ENCODE data around the gene SOCS7. TPM values are rescaled to one million over a fixed set of nuclear protein-coding genes. Genes with fewer than 3 reads are reported as not detected.

Gene SOCS7
- total RNA-seq, 1 donor from 2014 or later: 19.0 TPM

- FAIRE-seq: no peak
Measured at GRCh38 chr17:38420518-38420917, 68.9 kb downstream of the SOCS7 start.

GRCh38 chr17:38421171-38421841 is 69.7 kb downstream of the SOCS7 start:
- FAIRE-seq (no peak), DNase-seq (ENCODE audit: low read depth) (no peak)
- Histone ChIP-seq H3K36me3 (ENCODE audit: control insufficient read depth, insufficient read depth, low read length) (no peaks in the 10 kb centered on the region), H3K27me3 (ENCODE audit: control insufficient read depth, insufficient read depth, low read length) (peaks cover 27% of the 10 kb centered on the region), H3K4me3 (ENCODE audit: low read depth, low read length) (no peak overlapping the region)
- TF ChIP-seq CTCF (IDR thresholded peaks at IDR 0.05; ENCODE audit: insufficient read depth, low read length, severe bottlenecking): no peak

More at GRCh38 chr17:38420518-38420917, 68.9 kb downstream of the SOCS7 start:
- no peak for DNase-seq (ENCODE audit: low read depth)
- Histone ChIP-seq H3K27me3 (ENCODE audit: control insufficient read depth, insufficient read depth, low read length) (peaks cover 27% of the 10 kb centered on the region), H3K36me3 (ENCODE audit: control insufficient read depth, insufficient read depth, low read length) (no peaks in the 10 kb centered on the region), H3K4me3 (ENCODE audit: low read depth, low read length) (no peak overlapping the region)
- TF ChIP-seq CTCF (IDR thresholded peaks at IDR 0.05; ENCODE audit: insufficient read depth, low read length, severe bottlenecking): no peak

GRCh38 chr17:38421871-38422827 is 70.5 kb downstream of the SOCS7 start:
- peaks cover 27% of the 10 kb centered on the region for H3K27me3 ChIP-seq (ENCODE audit: control insufficient read depth, insufficient read depth, low read length)
- H3K36me3 ChIP-seq (ENCODE audit: control insufficient read depth, insufficient read depth, low read length): no peaks in the 10 kb centered on the region
- DNase-seq (ENCODE audit: low read depth) (no peak), FAIRE-seq (no peak)
- no peak overlapping the region for H3K4me3 ChIP-seq (ENCODE audit: low read depth, low read length)
- no peak for TF ChIP-seq CTCF (IDR thresholded peaks at IDR 0.05; ENCODE audit: insufficient read depth, low read length, severe bottlenecking)

- peaks cover 17% of the 10 kb centered on the region for H3K27me3 ChIP-seq (ENCODE audit: control insufficient read depth, insufficient read depth, low read length)
- H3K4me3 ChIP-seq (ENCODE audit: low read depth, low read length): no peak overlapping the region
- DNase-seq (ENCODE audit: low read depth) (no peak), FAIRE-seq (no peak)
- no peak for TF ChIP-seq CTCF (IDR thresholded peaks at IDR 0.05; ENCODE audit: insufficient read depth, low read length, severe bottlenecking)
- H3K36me3 ChIP-seq (ENCODE audit: control insufficient read depth, insufficient read depth, low read length): no peaks in the 10 kb centered on the region
Measured at GRCh38 chr17:38424297-38424972, 72.8 kb downstream of the SOCS7 start.

- Histone ChIP-seq H3K4me3 (ENCODE audit: low read depth, low read length) (no peak overlapping the region), H3K27me3 (ENCODE audit: control insufficient read depth, insufficient read depth, low read length) (peaks cover 12% of the 10 kb centered on the region), H3K36me3 (ENCODE audit: control insufficient read depth, insufficient read depth, low read length) (no peaks in the 10 kb centered on the region)
- TF ChIP-seq CTCF (IDR thresholded peaks at IDR 0.05; ENCODE audit: insufficient read depth, low read length, severe bottlenecking): no peak
- FAIRE-seq (no peak), DNase-seq (ENCODE audit: low read depth) (no peak)
Measured at GRCh38 chr17:38425031-38425430, 73.4 kb downstream of the SOCS7 start.

Measured in bronchial epithelial cell (primary cell).